Effector memory CD8-positive, alpha-beta T cell (primary cell): ENCODE data around the gene IL3RA.
"Not testable (repeated sequence)": the region's sequence is repeated elsewhere in the genome, so short reads cannot be mapped to it uniquely, and the experiment has no call there.

ENCODE experiments used
- ATAC-seq: fragments of 150-1000 bp; cut with Tn5 transposase; replicated peaks from 2 replicates; pipeline ENCODE4 v1.10.0; 2021; ENCODE audit warnings: mild to moderate bottlenecking, moderate library complexity
- DNase-seq, 3 experiments: peaks; one replicate each; pipeline ENCODE4 v3.0.0; 2021
- H3K27ac Mint-ChIP-seq, 2 donors: one replicate each; pipeline ENCODE4 v1.8.0; 2022; ENCODE audit warnings: mild to moderate bottlenecking in 2 of 2, mixed read lengths in 2 of 2, moderate library complexity in 2 of 2
- H3K27me3 Mint-ChIP-seq, 2 donors: one replicate each; pipeline ENCODE4 v1.8.0; 2022; ENCODE audit warnings: mixed read lengths in 2 of 2
- H3K36me3 Mint-ChIP-seq: one replicate; pipeline ENCODE4 v1.8.0; 2022; ENCODE audit warnings: mild to moderate bottlenecking, moderate library complexity, mixed read lengths; ENCODE audit not compliant: insufficient read depth
- H3K4me1 Mint-ChIP-seq, 2 donors: one replicate each; pipeline ENCODE4 v1.8.0; 2022; ENCODE audit warnings: low read depth in 2 of 2, mixed read lengths in 2 of 2
- H3K4me3 Mint-ChIP-seq, 2 donors: one replicate each; pipeline ENCODE4 v1.8.0; 2022; ENCODE audit warnings: mild to moderate bottlenecking in 2 of 2, mixed read lengths in 2 of 2, moderate library complexity in 2 of 2
- H3K9me3 Mint-ChIP-seq, 2 donors: one replicate each; pipeline ENCODE4 v1.8.0; 2022; ENCODE audit warnings: mixed read lengths in 2 of 2

Gene IL3RA

GRCh38 chrX:1308917-1309316 lies 27.7 kb upstream of the IL3RA start:
- H3K36me3 Mint-ChIP-seq, H3K27me3 Mint-ChIP-seq, H3K27ac Mint-ChIP-seq, H3K4me1 Mint-ChIP-seq, H3K4me3 Mint-ChIP-seq, DNase-seq, ATAC-seq, H3K9me3 Mint-ChIP-seq: not testable (repeated sequence)

- Mint-ChIP-seq H3K36me3 (no peaks in the 10 kb centered on the region), H3K27ac (no peak overlapping the region), H3K27me3 (peaks cover 5 to 7% of the 10 kb centered on the region in 2 donors), H3K4me3 (no peak overlapping the region), H3K4me1 (peaks cover 2 to 3% of the 10 kb centered on the region in 2 donors), H3K9me3 (peaks cover 0 to under 1% of the 10 kb centered on the region in 2 donors)
- DNase-seq (no peak), ATAC-seq (no peak)
Observed at GRCh38 chrX:1313788-1314187, 22.8 kb upstream of the IL3RA start.

GRCh38 chrX:1316527-1316926 lies 20.1 kb upstream of the IL3RA start:
- peak; percentile 47 for ATAC-seq
- no peaks in the 10 kb centered on the region for H3K9me3 Mint-ChIP-seq
- peaks cover 15 to 16% of the 10 kb centered on the region in 2 donors for H3K27me3 Mint-ChIP-seq
- H3K4me3 Mint-ChIP-seq = no peak overlapping the region
- peaks cover 2 to 3% of the 10 kb centered on the region in 2 donors for H3K4me1 Mint-ChIP-seq
- no peaks in the 10 kb centered on the region for H3K36me3 Mint-ChIP-seq
- no peak overlapping the region for H3K27ac Mint-ChIP-seq
- DNase-seq = no peak

GRCh38 chrX:1321674-1322073 lies 14.9 kb upstream of the IL3RA start:
- Mint-ChIP-seq H3K27me3 (peaks cover 24 to 26% of the 10 kb centered on the region in 2 donors), H3K36me3 (no peaks in the 10 kb centered on the region), H3K4me1 (peaks cover under 1 to 4% of the 10 kb centered on the region in 2 donors), H3K9me3 (no peaks in the 10 kb centered on the region), H3K27ac (no peak overlapping the region), H3K4me3 (no peak overlapping the region)
- no peak for ATAC-seq
- no peak for DNase-seq

GRCh38 chrX:1322393-1322792 lies 14.2 kb upstream of the IL3RA start:
- DNase-seq (no peak), ATAC-seq (no peak)
- Mint-ChIP-seq H3K4me3 (no peak overlapping the region), H3K4me1 (peaks cover 0 to 3% of the 10 kb centered on the region in 2 donors), H3K27ac (no peak overlapping the region), H3K27me3 (peaks cover 22% of the 10 kb centered on the region in 2 donors), H3K36me3 (no peaks in the 10 kb centered on the region), H3K9me3 (no peaks in the 10 kb centered on the region)

GRCh38 chrX:1323315-1323714 lies 13.3 kb upstream of the IL3RA start:
- DNase-seq (peak; percentile 23 to 31 (median 31)), ATAC-seq (peak; percentile 61)
- Mint-ChIP-seq H3K4me3 (no peak overlapping the region), H3K27me3 (peaks cover 22% of the 10 kb centered on the region in 2 donors), H3K36me3 (no peaks in the 10 kb centered on the region), H3K4me1 (peaks cover 0 to 3% of the 10 kb centered on the region in 2 donors), H3K27ac (no peak overlapping the region), H3K9me3 (no peaks in the 10 kb centered on the region)

GRCh38 chrX:1325515-1326116 lies 11.0 kb upstream of the IL3RA start:
- H3K36me3 Mint-ChIP-seq = no peaks in the 10 kb centered on the region
- ATAC-seq = no peak

GRCh38 chrX:1327651-1328304 lies 8.8 kb upstream of the IL3RA start:
- H3K4me3 Mint-ChIP-seq = no peak overlapping the region
- no peak overlapping the region for H3K27ac Mint-ChIP-seq
- ATAC-seq = peak; percentile 26
- DNase-seq = no peak
- no peaks in the 10 kb centered on the region for H3K9me3 Mint-ChIP-seq
- H3K4me1 Mint-ChIP-seq = peaks cover 0 to 3% of the 10 kb centered on the region in 2 donors
- H3K36me3 Mint-ChIP-seq = no peaks in the 10 kb centered on the region
- H3K27me3 Mint-ChIP-seq = peaks cover 28 to 35% of the 10 kb centered on the region in 2 donors

More at GRCh38 chrX:1325515-1326116, 11.0 kb upstream of the IL3RA start:
- no peak for DNase-seq
- Mint-ChIP-seq H3K27me3 (peaks cover 24 to 30% of the 10 kb centered on the region in 2 donors), H3K4me1 (peaks cover 0 to 3% of the 10 kb centered on the region in 2 donors), H3K9me3 (no peaks in the 10 kb centered on the region), H3K27ac (no peak overlapping the region), H3K4me3 (no peak overlapping the region)

- Mint-ChIP-seq H3K4me3 (no peak overlapping the region), H3K36me3 (no peaks in the 10 kb centered on the region), H3K4me1 (peaks cover 0 to 2% of the 10 kb centered on the region in 2 donors), H3K27ac (no peak overlapping the region), H3K27me3 (peaks cover 23 to 28% of the 10 kb centered on the region in 2 donors), H3K9me3 (no peaks in the 10 kb centered on the region)
- ATAC-seq (no peak), DNase-seq (no peak)
Observed at GRCh38 chrX:1330605-1331004, 6.0 kb upstream of the IL3RA start.

- H3K4me1 Mint-ChIP-seq = peaks cover 12 to 14% of the 10 kb centered on the region in 2 donors
- not testable (repeated sequence) for DNase-seq, ATAC-seq, H3K9me3 Mint-ChIP-seq, H3K36me3 Mint-ChIP-seq, H3K4me3 Mint-ChIP-seq, H3K27ac Mint-ChIP-seq
- H3K27me3 Mint-ChIP-seq = peaks cover 28 to 37% of the 10 kb centered on the region in 2 donors
Observed at GRCh38 chrX:1332433-1332832, 4.2 kb upstream of the IL3RA start.

GRCh38 chrX:1334854-1335253 lies 1.7 kb upstream of the IL3RA start:
- no peak for ATAC-seq
- no peak for DNase-seq
- Mint-ChIP-seq H3K4me3 (no peak overlapping the region), H3K36me3 (no peaks in the 10 kb centered on the region), H3K27ac (no peak overlapping the region), H3K4me1 (peaks cover 12 to 14% of the 10 kb centered on the region in 2 donors), H3K9me3 (peaks cover 0 to 1% of the 10 kb centered on the region in 2 donors), H3K27me3 (peaks cover 17 to 37% of the 10 kb centered on the region in 2 donors)

GRCh38 chrX:1336948-1337779 lies 579 bp downstream of the IL3RA start:
- DNase-seq (no peak), ATAC-seq (peak; percentile 27)
- Mint-ChIP-seq H3K4me1 (peaks cover 12 to 14% of the 10 kb centered on the region in 2 donors), H3K4me3 (peak overlapping the region; percentile 73 to 76), H3K9me3 (peaks cover 0 to 5% of the 10 kb centered on the region in 2 donors), H3K36me3 (no peaks in the 10 kb centered on the region), H3K27me3 (peaks cover 6 to 31% of the 10 kb centered on the region in 2 donors), H3K27ac (peak overlapping the region; percentile 51 to 61)

- H3K4me3 Mint-ChIP-seq = no peak overlapping the region
- H3K27me3 Mint-ChIP-seq = peaks cover 0 to 18% of the 10 kb centered on the region in 2 donors
- H3K27ac Mint-ChIP-seq = no peak overlapping the region
- ATAC-seq = no peak
- no peak for DNase-seq
- peaks cover 7 to 8% of the 10 kb centered on the region in 2 donors for H3K4me1 Mint-ChIP-seq
- no peaks in the 10 kb centered on the region for H3K36me3 Mint-ChIP-seq
- peaks cover 0 to 7% of the 10 kb centered on the region in 2 donors for H3K9me3 Mint-ChIP-seq
Observed at GRCh38 chrX:1341545-1342184, 5.1 kb downstream of the IL3RA start.
